Panc1 (cell line): ENCODE results near the gene DLG2. TPM values are rescaled to one million over a fixed set of nuclear protein-coding genes. Genes with fewer than 3 reads are reported as not detected.

ENCODE experiments used
- ATAC-seq: fragments of 200-7000 bp; cut with Tn5 transposase; 2 replicates; pipeline ENCODE4 v1.9.1; 2020; ENCODE audit warnings: mild to moderate bottlenecking, moderate library complexity
- BruUV-seq: library from RNA; stranded (reverse); fragments of 400-500 nt; replicated peaks from 2 replicates; lab custom pipeline; 2021; lab: Mats Ljungman, UMichigan
- CTCF ChIA-PET: fragments of 300-600 bp; sonication (Branson Sonifier 250); formaldehyde crosslinking; loops from one replicate; lab custom pipeline; 2022; ENCODE audit warnings: antibody characterized with exemption; lab: Charles Lee
- POLR2A ChIA-PET: fragments of 300-600 bp; sonication (Branson Sonifier 250); formaldehyde crosslinking; loops from one replicate; lab custom pipeline; 2022; ENCODE audit warnings: antibody characterized with exemption; lab: Charles Lee
- DNase-seq: peaks from one replicate; pipeline ENCODE4 v3.0.0-alpha.2; 2010; ENCODE audit warnings: low read depth, low spot score
- H3K27ac ChIP-seq: 2 replicates; pipeline ENCODE4 v1.5.1; 2011; ENCODE audit warnings: mild to moderate bottlenecking, low read length, inconsistent platforms
- H3K27me3 ChIP-seq: fragments of 200-500 bp; sonication (Bioruptor generic); 2 replicates; pipeline ENCODE4 v1.6.0; 2014; ENCODE audit warnings: low read length, inconsistent platforms; ENCODE audit not compliant: control insufficient read depth, insufficient read depth
- H3K36me3 ChIP-seq: fragments of 200-500 bp; sonication (Bioruptor generic); 2 replicates; pipeline ENCODE4 v1.5.1; 2014; ENCODE audit warnings: inconsistent platforms, mild to moderate bottlenecking, low read length, moderate library complexity; ENCODE audit not compliant: control insufficient read depth, insufficient read depth
- H3K4me1 ChIP-seq: 2 replicates; pipeline ENCODE4 v1.5.1; 2011; ENCODE audit warnings: inconsistent platforms, mild to moderate bottlenecking, low read length, moderate library complexity; ENCODE audit not compliant: control insufficient read depth, insufficient read depth
- H3K4me3 ChIP-seq, 2 experiments: 2 replicates each; pipeline ENCODE4 v1.5.1; 2011 to 2012; ENCODE audit warnings: low read depth in 2 of 2, low read length in 2 of 2, mild to moderate bottlenecking in 2 of 2, inconsistent platforms in 1 of 2, moderate library complexity in 1 of 2
- H3K9me3 ChIP-seq: fragments of 200-500 bp; sonication (Bioruptor generic); 2 replicates; pipeline ENCODE4 v1.5.1; 2014; ENCODE audit warnings: low read depth, mild to moderate bottlenecking, inconsistent platforms, low read length, moderate library complexity; ENCODE audit not compliant: control insufficient read depth, insufficient read depth
- CTCF ChIP-seq: fragments of 450-650 bp; IDR thresholded peaks from 2 replicates; pipeline ENCODE4 v1.5.1; 2017; ENCODE audit warnings: mild to moderate bottlenecking
- POLR2AphosphoS5 ChIP-seq: IDR thresholded peaks from 2 replicates; pipeline ENCODE4 v1.6.1; 2012; ENCODE audit warnings: mild to moderate bottlenecking, low read depth, low read length, moderate library complexity
- REST ChIP-seq, 2 experiments: IDR thresholded peaks; 2 replicates each; pipeline ENCODE4 v1.6.1; 2011 to 2012; ENCODE audit warnings: low read depth in 2 of 2, control low read depth in 1 of 2, low read length in 1 of 2, mild to moderate bottlenecking in 1 of 2, moderate library complexity in 1 of 2; ENCODE audit not compliant: insufficient read depth in 1 of 2
- SIN3A ChIP-seq: IDR thresholded peaks from 2 replicates; pipeline ENCODE4 v1.6.1; 2012; ENCODE audit warnings: low read depth, mild to moderate bottlenecking, low read length, moderate library complexity, borderline replicate concordance; ENCODE audit not compliant: insufficient read depth
- TCF7L2 ChIP-seq: IDR thresholded peaks from 2 replicates; pipeline ENCODE4 v1.6.1; 2011; ENCODE audit warnings: mild to moderate bottlenecking, low read depth, low read length, inconsistent platforms
- in situ Hi-C: cut with HindIII; loops from 2 replicates; pipeline ENCODE4 v1.10.0; 2016; ENCODE audit warnings: low sequenced_read_pairs, low pct_unique_long_range_greater_than_20kb
- intact Hi-C: fragments of 100-400 bp; cut with micrococcal nuclease; formaldehyde crosslinking; loops from one replicate; pipeline ENCODE4 v1.10.0; 2022; ENCODE audit not compliant: unreplicated experiment
- total RNA-seq: library from RNA; stranded (reverse); gene quantifications from one replicate; pipeline ENCODE4 v1.2.1, GENCODE V29; 2021; ENCODE audit not compliant: unreplicated experiment

Gene DLG2
- total RNA-seq, 1 experiment from 2014 or later = 4.2 TPM

- no peaks in the 10 kb centered on the region for H3K4me1 ChIP-seq
- in situ Hi-C loops (no loop called here), intact Hi-C loops (no loop called here)
- no TSS peak for BruUV-seq
- TF ChIP-seq SIN3A (no peak), CTCF (no peak), TCF7L2 (no peak), POLR2AphosphoS5 (no peak)
- no peaks in the 10 kb centered on the region for H3K27me3 ChIP-seq
- no peaks in the 10 kb centered on the region for H3K9me3 ChIP-seq
- H3K36me3 ChIP-seq = no peaks in the 10 kb centered on the region
- CTCF ChIA-PET = no interaction called here
- no peak for ATAC-seq
- H3K27ac ChIP-seq = no peak overlapping the region
- POLR2A ChIA-PET = no interaction called here
- no peak for DNase-seq
- H3K4me3 ChIP-seq = no peak overlapping the region
Measured at GRCh38 chr11:84886344-84886743, 740.8 kb downstream of the DLG2 start.

- TF ChIP-seq TCF7L2 (no peak), CTCF (no peak), POLR2AphosphoS5 (no peak), REST (IDR thresholded peaks at IDR 0.05; ENCODE audit: insufficient read depth in 1 of 2, low read depth in 2 of 2, low read length in 1 of 2) (no peak), SIN3A (no peak)
- intact Hi-C loops = no loop called here
- no peaks in the 10 kb centered on the region for H3K9me3 ChIP-seq
- no peaks in the 10 kb centered on the region for H3K36me3 ChIP-seq
- no peaks in the 10 kb centered on the region for H3K27me3 ChIP-seq
- CTCF ChIA-PET = no interaction called here
- in situ Hi-C loops = no loop called here
- ATAC-seq = no peak
- BruUV-seq = no TSS peak
- H3K27ac ChIP-seq = no peak overlapping the region
- H3K4me3 ChIP-seq = no peak overlapping the region
- POLR2A ChIA-PET = no interaction called here
- no peaks in the 10 kb centered on the region for H3K4me1 ChIP-seq
- no peak for DNase-seq
Measured at GRCh38 chr11:84884836-84885235, 742.3 kb downstream of the DLG2 start.
